Bronchial epithelial cell (primary cell): ENCODE data around the gene USP32. TPM values are rescaled to one million over a fixed set of nuclear protein-coding genes. Genes with fewer than 3 reads are reported as not detected.
A peak's percentile ranks its signal among the peaks of the same experiment; 100 is the strongest.

Experiments
- DNase-seq: peaks from one replicate; pipeline ENCODE4 v3.0.0-alpha.2; 2010; ENCODE audit warnings: low read depth
- FAIRE-seq: peaks from 2 replicates; lab custom pipeline; 2011; peaks lifted over from hg19 to GRCh38; lab: Jason Lieb, UNC
- H3K27me3 ChIP-seq: 2 replicates; pipeline ENCODE4 v1.5.1; 2011; ENCODE audit warnings: low read length; ENCODE audit not compliant: control insufficient read depth, insufficient read depth
- H3K36me3 ChIP-seq: 2 replicates; pipeline ENCODE4 v1.5.1; 2011; ENCODE audit warnings: low read length; ENCODE audit not compliant: control insufficient read depth, insufficient read depth
- H3K4me3 ChIP-seq: 2 replicates; pipeline ENCODE4 v1.5.1; 2011; ENCODE audit warnings: mild to moderate bottlenecking, low read depth, low read length, control low read depth
- total RNA-seq: library from RNA; depleted of rRNA; stranded (reverse); fragments of >200 nt; gene quantifications from 2 replicates; pipeline ENCODE4 v1.2.1, GENCODE V29; 2014
- TF ChIP-seq, protein P1 (sequence below): IDR thresholded peaks from 2 replicates; pipeline ENCODE4 v1.5.1; 2011; ENCODE audit warnings: mild to moderate bottlenecking, moderate library complexity, low read length, control low read depth, inconsistent platforms; ENCODE audit not compliant: insufficient read depth, severe bottlenecking

The USP32 gene
- total RNA-seq, 1 donor from 2014 or later = 35.8 TPM

GRCh38 chr17:60155427-60155814 is 236.5 kb downstream of the USP32 start:
- Histone ChIP-seq H3K36me3 (no peaks in the 10 kb centered on the region), H3K4me3 (no peak overlapping the region), H3K27me3 (peaks cover 24% of the 10 kb centered on the region)
- TF ChIP-seq, protein P1, sequence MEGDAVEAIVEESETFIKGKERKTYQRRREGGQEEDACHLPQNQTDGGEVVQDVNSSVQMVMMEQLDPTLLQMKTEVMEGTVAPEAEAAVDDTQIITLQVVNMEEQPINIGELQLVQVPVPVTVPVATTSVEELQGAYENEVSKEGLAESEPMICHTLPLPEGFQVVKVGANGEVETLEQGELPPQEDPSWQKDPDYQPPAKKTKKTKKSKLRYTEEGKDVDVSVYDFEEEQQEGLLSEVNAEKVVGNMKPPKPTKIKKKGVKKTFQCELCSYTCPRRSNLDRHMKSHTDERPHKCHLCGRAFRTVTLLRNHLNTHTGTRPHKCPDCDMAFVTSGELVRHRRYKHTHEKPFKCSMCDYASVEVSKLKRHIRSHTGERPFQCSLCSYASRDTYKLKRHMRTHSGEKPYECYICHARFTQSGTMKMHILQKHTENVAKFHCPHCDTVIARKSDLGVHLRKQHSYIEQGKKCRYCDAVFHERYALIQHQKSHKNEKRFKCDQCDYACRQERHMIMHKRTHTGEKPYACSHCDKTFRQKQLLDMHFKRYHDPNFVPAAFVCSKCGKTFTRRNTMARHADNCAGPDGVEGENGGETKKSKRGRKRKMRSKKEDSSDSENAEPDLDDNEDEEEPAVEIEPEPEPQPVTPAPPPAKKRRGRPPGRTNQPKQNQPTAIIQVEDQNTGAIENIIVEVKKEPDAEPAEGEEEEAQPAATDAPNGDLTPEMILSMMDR = no peak
- FAIRE-seq = peak; percentile 92
- no peak for DNase-seq

DNA sequence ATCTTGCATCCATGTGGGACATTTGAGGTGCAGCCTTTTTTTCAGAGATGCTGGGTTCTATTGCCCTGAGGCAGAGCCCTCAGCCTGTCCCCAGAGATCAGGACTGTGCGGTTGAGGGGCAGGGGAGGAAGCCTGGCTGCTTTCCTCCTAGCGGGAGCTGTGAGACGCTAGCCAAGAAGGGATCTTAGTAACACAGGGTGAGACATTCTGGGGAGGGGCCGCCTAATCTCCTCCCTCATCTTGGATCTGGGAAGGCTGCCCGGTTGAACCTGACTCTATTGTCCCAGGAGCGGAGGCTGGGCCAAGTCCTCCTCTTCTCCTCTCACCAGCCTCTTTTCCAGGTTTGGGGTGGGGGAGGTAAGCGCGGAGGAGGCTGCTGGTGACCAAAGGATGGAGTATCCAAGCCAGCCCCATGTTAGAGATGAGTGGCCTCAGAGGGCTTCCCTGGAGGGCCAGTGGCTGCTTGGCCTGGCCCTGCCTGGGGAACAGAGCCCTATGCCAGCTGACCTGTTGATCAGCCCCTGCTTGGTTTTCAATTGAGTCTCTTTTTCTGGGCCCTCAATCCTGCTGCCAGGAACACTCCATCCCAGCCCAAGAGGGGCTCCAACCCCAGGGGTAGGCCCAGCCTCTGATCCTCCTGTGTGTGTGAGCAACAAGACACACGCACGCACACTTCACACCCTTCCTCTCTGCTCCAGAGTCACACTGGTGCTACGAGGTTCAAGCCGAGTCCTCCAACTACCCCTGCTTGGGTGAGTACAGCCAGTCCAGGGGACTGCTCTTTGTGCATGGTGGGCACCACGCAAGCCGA is 237.1 kb downstream of the USP32 start:
- DNase-seq (peak; percentile 28), FAIRE-seq (no peak)
- H3K4me3 ChIP-seq = no peak overlapping the region
- H3K27me3 ChIP-seq = peaks cover 29% of the 10 kb centered on the region
- TF ChIP-seq, protein P1 = no peak
- H3K36me3 ChIP-seq = no peaks in the 10 kb centered on the region

GRCh38 chr17:60153606-60154390 is 238.1 kb downstream of the USP32 start:
- DNase-seq (no peak), FAIRE-seq (no peak)
- Histone ChIP-seq H3K36me3 (no peaks in the 10 kb centered on the region), H3K27me3 (peaks cover 37% of the 10 kb centered on the region), H3K4me3 (no peak overlapping the region)
- TF ChIP-seq, protein P1 = no peak

GRCh38 chr17:60151355-60151754 is 240.6 kb downstream of the USP32 start:
- DNase-seq (no peak), FAIRE-seq (no peak)
- no peak overlapping the region for H3K4me3 ChIP-seq
- TF ChIP-seq, protein P1 = no peak
- no peaks in the 10 kb centered on the region for H3K36me3 ChIP-seq
- peaks cover 43% of the 10 kb centered on the region for H3K27me3 ChIP-seq

DNA sequence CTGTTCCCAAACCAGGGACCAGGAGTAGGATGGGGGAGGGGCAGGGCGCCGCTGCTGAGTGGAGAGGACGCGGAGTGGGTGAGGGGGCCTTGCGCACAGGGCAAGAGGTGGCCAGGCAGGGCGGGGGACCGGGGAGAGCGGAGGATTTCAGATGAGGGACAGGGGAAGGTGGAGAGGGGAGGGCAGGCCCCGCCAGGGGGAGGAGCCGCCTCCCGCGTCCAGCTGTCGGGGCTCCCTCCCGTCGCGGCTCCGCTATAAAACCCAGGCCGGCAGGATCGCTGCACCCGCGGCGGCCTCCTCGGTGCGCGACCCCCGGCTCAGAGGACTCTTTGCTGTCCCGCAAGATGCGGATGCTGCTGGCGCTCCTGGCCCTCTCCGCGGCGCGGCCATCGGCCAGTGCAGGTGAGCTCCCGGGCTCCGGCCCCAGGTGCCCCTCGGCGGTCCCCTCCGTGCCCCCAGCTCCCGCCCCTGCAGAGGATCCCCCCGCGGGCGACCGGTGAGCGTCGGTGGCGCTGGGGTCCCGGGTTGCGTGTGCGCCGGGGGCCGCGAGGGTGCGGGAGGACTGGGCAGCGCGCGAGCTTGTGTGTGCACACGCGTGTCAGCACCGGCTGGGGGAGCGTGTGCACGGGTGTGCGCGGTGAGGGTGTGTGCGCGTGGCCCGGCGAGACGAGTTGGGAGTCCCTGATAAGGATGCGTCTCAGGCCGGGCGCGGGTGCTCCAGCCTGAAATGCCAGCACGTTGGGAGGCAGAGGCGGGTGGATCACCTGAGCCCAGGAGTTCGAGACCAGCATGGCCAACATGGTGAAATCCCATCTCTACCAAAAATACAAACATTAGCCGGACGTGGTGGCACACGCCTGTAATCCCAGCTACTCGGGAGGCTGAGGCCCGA is 242.0 kb downstream of the USP32 start, which contains the start of gene CA4:
CA4 (plus strand) TSS at position 283 of the 892 bp plus-strand sequence; CDS start at position 345, 62 bp downstream.
- DNase-seq = no peak
- no peaks in the 10 kb centered on the region for H3K36me3 ChIP-seq
- peaks cover 47% of the 10 kb centered on the region for H3K27me3 ChIP-seq
- no peak within 1 kb of the TSS for H3K4me3 ChIP-seq
- no peak for FAIRE-seq
- TF ChIP-seq, protein P1 = no peak
